MM.1S (cell line): Measurements from ENCODE around the gene CENPE.

Experiments
- DNase-seq: peaks from one replicate; pipeline ENCODE4 v3.0.0-alpha.2; 2015
- H2AFZ ChIP-seq: fragments of 300-600 bp; sonication (generic); 2 replicates; pipeline ENCODE4 v1.6.0; 2016; ENCODE audit warnings: antibody characterized with exemption, low read length
- H3F3A ChIP-seq: fragments of 300-600 bp; sonication (generic); 2 replicates; pipeline ENCODE4 v1.6.1; 2016; ENCODE audit warnings: mild to moderate bottlenecking, antibody characterized with exemption, low read length, moderate library complexity, mixed read lengths; ENCODE audit not compliant: insufficient read depth
- H3K27ac ChIP-seq: fragments of 300-600 bp; sonication (generic); 2 replicates; pipeline ENCODE4 v1.5.1; 2016; ENCODE audit warnings: mild to moderate bottlenecking, low read length
- H3K27me3 ChIP-seq: fragments of 300-600 bp; sonication (generic); replicated peaks from 2 replicates; pipeline ENCODE4 v1.6.0; 2016; ENCODE audit warnings: low read length; ENCODE audit not compliant: insufficient read depth
- H3K36me3 ChIP-seq: fragments of 300-600 bp; sonication (generic); replicated peaks from 2 replicates; pipeline ENCODE4 v1.6.1; 2016; ENCODE audit warnings: mild to moderate bottlenecking, low read length, mixed read lengths; ENCODE audit not compliant: insufficient read depth
- H3K4me1 ChIP-seq: fragments of 300-600 bp; sonication (generic); 2 replicates; pipeline ENCODE4 v1.6.1; 2016; ENCODE audit warnings: low read length, mixed read lengths
- H3K4me2 ChIP-seq: fragments of 300-600 bp; sonication (generic); 2 replicates; pipeline ENCODE4 v1.6.0; 2016; ENCODE audit warnings: low read depth, low read length
- H3K4me3 ChIP-seq: fragments of 300-600 bp; sonication (generic); 2 replicates; pipeline ENCODE4 v1.5.1; 2016; ENCODE audit warnings: low read length, mixed read lengths
- H3K79me2 ChIP-seq: fragments of 300-600 bp; sonication (generic); 2 replicates; pipeline ENCODE4 v1.6.1; 2016; ENCODE audit warnings: mixed run types, low read length, mixed read lengths
- H3K9ac ChIP-seq: fragments of 300-600 bp; sonication (generic); 2 replicates; pipeline ENCODE4 v1.6.1; 2016; ENCODE audit warnings: low read length, mixed read lengths
- H3K9me2 ChIP-seq: fragments of 300-600 bp; sonication (generic); replicated peaks from 2 replicates; pipeline ENCODE4 v1.6.1; 2016; ENCODE audit warnings: mild to moderate bottlenecking, low read length, mixed read lengths; ENCODE audit not compliant: insufficient read depth
- H3K9me3 ChIP-seq: fragments of 300-600 bp; sonication (generic); replicated peaks from 2 replicates; pipeline ENCODE4 v1.6.1; 2016; ENCODE audit warnings: mild to moderate bottlenecking, low read length, mixed read lengths; ENCODE audit not compliant: insufficient read depth
- H4K20me1 ChIP-seq: fragments of 300-600 bp; sonication (generic); 2 replicates; pipeline ENCODE4 v1.6.1; 2016; ENCODE audit warnings: mild to moderate bottlenecking, low read length, moderate library complexity, mixed read lengths; ENCODE audit not compliant: insufficient read depth
- CTCF ChIP-seq: fragments of 300-600 bp; sonication (generic); IDR thresholded peaks from 2 replicates; pipeline ENCODE4 v1.5.1; 2016; ENCODE audit warnings: antibody characterized with exemption, low read length, mixed read lengths
- EZH2 ChIP-seq: fragments of 300-600 bp; sonication (generic); optimal IDR thresholded peaks from 2 replicates; pipeline ENCODE3; 2017; ENCODE audit warnings: low read depth, mild to moderate bottlenecking, antibody characterized with exemption, low read length, mixed read lengths
- EZH2phosphoT487 ChIP-seq: fragments of 300-600 bp; sonication (generic); IDR thresholded peaks from 2 replicates; pipeline ENCODE4 v1.6.1; 2018; ENCODE audit warnings: antibody characterized with exemption, low read length

CENPE gene

GRCh38 chr4:103060453-103061148 lies 137.5 kb downstream of the CENPE start:
- H3K27ac ChIP-seq: no peak overlapping the region
- no peak overlapping the region for H3K4me3 ChIP-seq

More at GRCh38 chr4:103060453-103061148, 137.5 kb downstream of the CENPE start:
- Histone ChIP-seq H4K20me1 (no peaks in the 10 kb centered on the region; the same call in 1 of the 2 replicates), H3F3A (no peaks in the 10 kb centered on the region), H3K9ac (no peak overlapping the region), H3K27me3 (no peaks in the 10 kb centered on the region), H2AFZ (no peak overlapping the region), H3K9me3 (no peaks in the 10 kb centered on the region), H3K4me1 (no peaks in the 10 kb centered on the region), H3K4me2 (no peak overlapping the region), H3K9me2 (no peaks in the 10 kb centered on the region), H3K36me3 (0 out of 2 replicates have a peak, but pooled peaks cover 2% of the 10 kb centered on the region), H3K79me2 (no peaks in the 10 kb centered on the region)
- no peak for DNase-seq
- no peak for TF ChIP-seq EZH2phosphoT487
- no peak for TF ChIP-seq EZH2
- TF ChIP-seq CTCF: no peak
